ENCODE measurements around the gene NAB1.

The NAB1 gene

GRCh38 chr2:190646780-190647522 is 1.9 kb upstream of the NAB1 start:
- Histone ChIP-seq H3K4me3 (ENCODE audit: low read depth in 1 of 2, low read length in 2 of 2) (no peak overlapping the region), H3K79me2 (ENCODE audit: insufficient read depth, low read length) (peaks cover 25% of the 10 kb centered on the region), H3K27ac (ENCODE audit: low read length) (no peak overlapping the region), H4K20me1 (ENCODE audit: insufficient read depth, low read length) (no peaks in the 10 kb centered on the region; the same call in 1 of the 2 replicates), H3K36me3 (ENCODE audit: insufficient read depth, low read length) (no peaks in the 10 kb centered on the region; the same call in 1 of the 2 replicates), H3K9ac (ENCODE audit: low read depth, low read length) (no peak overlapping the region), H2AFZ (ENCODE audit: low read depth, low read length) (no peak overlapping the region), H3K4me2 (ENCODE audit: insufficient read depth, low read length) (no peak overlapping the region), H3K27me3 (ENCODE audit: insufficient read depth, low read length, poor library complexity) (no peaks in the 10 kb centered on the region), H3K9me3 (ENCODE audit: insufficient read depth, low read length, severe bottlenecking) (no peaks in the 10 kb centered on the region), H3K4me1 (ENCODE audit: insufficient read depth, low read length) (peaks cover 23% of the 10 kb centered on the region)
- DNase-seq (no peak), ATAC-seq (ENCODE audit: insufficient read depth, low read depth) (no peak)
- no peak for TF ChIP-seq EZH2 (IDR thresholded peaks at IDR 0.05; ENCODE audit: borderline replicate concordance, low read depth, low read length, severe bottlenecking)
- no peak for TF ChIP-seq CTCF (IDR thresholded peaks at IDR 0.05; ENCODE audit: borderline replicate concordance, extremely low read depth, low read length, poor library complexity, severe bottlenecking)

- Histone ChIP-seq H3K79me2 (ENCODE audit: insufficient read depth, low read length) (peaks cover 40% of the 10 kb centered on the region), H3K9me3 (ENCODE audit: insufficient read depth, low read length, severe bottlenecking) (no peaks in the 10 kb centered on the region), H3K4me1 (ENCODE audit: insufficient read depth, low read length) (peaks cover 26% of the 10 kb centered on the region), H2AFZ (ENCODE audit: low read depth, low read length) (peak overlapping the region; percentile 66), H3K4me2 (ENCODE audit: insufficient read depth, low read length) (peak overlapping the region; percentile 67), H3K4me3 (ENCODE audit: low read depth in 1 of 2, low read length in 2 of 2) (peak overlapping the region; percentile 17 to 55; a peak in 3 of 4 replicates), H4K20me1 (ENCODE audit: insufficient read depth, low read length) (peaks cover 5% of the 10 kb centered on the region; the same call in 1 of the 2 replicates), H3K36me3 (ENCODE audit: insufficient read depth, low read length) (no peaks in the 10 kb centered on the region; the same call in 1 of the 2 replicates), H3K9ac (ENCODE audit: low read depth, low read length) (peak overlapping the region; percentile 57), H3K27me3 (ENCODE audit: insufficient read depth, low read length, poor library complexity) (no peaks in the 10 kb centered on the region), H3K27ac (ENCODE audit: low read length) (peak overlapping the region; percentile 58)
- DNase-seq (peak; percentile 84), ATAC-seq (ENCODE audit: insufficient read depth, low read depth) (peak; percentile 80)
- no peak for TF ChIP-seq EZH2 (IDR thresholded peaks at IDR 0.05; ENCODE audit: borderline replicate concordance, low read depth, low read length, severe bottlenecking)
- TF ChIP-seq CTCF (IDR thresholded peaks at IDR 0.05; ENCODE audit: borderline replicate concordance, extremely low read depth, low read length, poor library complexity, severe bottlenecking) = no peak
Observed at GRCh38 chr2:190648289-190649034, 421 bp upstream of the NAB1 start.

GRCh38 chr2:190649798-190650390 is 1.0 kb downstream of the NAB1 start:
- Histone ChIP-seq H3K4me1 (ENCODE audit: insufficient read depth, low read length) (peaks cover 30% of the 10 kb centered on the region), H3K36me3 (ENCODE audit: insufficient read depth, low read length) (no peaks in the 10 kb centered on the region; the same call in 1 of the 2 replicates), H3K4me3 (ENCODE audit: low read depth in 1 of 2, low read length in 2 of 2) (peak overlapping the region; percentile 90), H3K27ac (ENCODE audit: low read length) (peak overlapping the region; percentile 75), H3K9me3 (ENCODE audit: insufficient read depth, low read length, severe bottlenecking) (no peaks in the 10 kb centered on the region), H3K27me3 (ENCODE audit: insufficient read depth, low read length, poor library complexity) (no peaks in the 10 kb centered on the region), H4K20me1 (ENCODE audit: insufficient read depth, low read length) (peaks cover 15% of the 10 kb centered on the region; the same call in 1 of the 2 replicates), H3K4me2 (ENCODE audit: insufficient read depth, low read length) (peak overlapping the region; percentile 78), H3K79me2 (ENCODE audit: insufficient read depth, low read length) (peaks cover 54% of the 10 kb centered on the region), H2AFZ (ENCODE audit: low read depth, low read length) (peak overlapping the region; percentile 83), H3K9ac (ENCODE audit: low read depth, low read length) (peak overlapping the region; percentile 93)
- no peak for TF ChIP-seq EZH2 (IDR thresholded peaks at IDR 0.05; ENCODE audit: borderline replicate concordance, low read depth, low read length, severe bottlenecking)
- TF ChIP-seq CTCF (IDR thresholded peaks at IDR 0.05; ENCODE audit: borderline replicate concordance, extremely low read depth, low read length, poor library complexity, severe bottlenecking) = no peak
- ATAC-seq (ENCODE audit: insufficient read depth, low read depth) = peak; percentile 20
- DNase-seq = peak; percentile 29
